GM18499 (cell line): Measurements from ENCODE around the gene MMRN1.

Experiments used
- ATAC-seq: cut with Tn5 transposase; IDR thresholded peaks from one replicate; pipeline ENCODE4 v1.9.1; 2021; ENCODE audit warnings: moderate number of reproducible peaks; ENCODE audit not compliant: insufficient read depth, unreplicated experiment

The MMRN1 gene

GRCh38 chr4:89906316-89906715 is 11.7 kb downstream of the MMRN1 start:
- no peak for ATAC-seq

- peak; percentile 49 for ATAC-seq
Observed at GRCh38 chr4:89906777-89907521, 12.3 kb downstream of the MMRN1 start.

GRCh38 chr4:89909889-89910288 is 15.2 kb downstream of the MMRN1 start:
- ATAC-seq, result no peak

- no peak for ATAC-seq
Observed at GRCh38 chr4:89913623-89914022, 19.0 kb downstream of the MMRN1 start.

- ATAC-seq, result no peak
Observed at GRCh38 chr4:89914609-89915550, 20.2 kb downstream of the MMRN1 start.

GRCh38 chr4:89915937-89916336 is 21.3 kb downstream of the MMRN1 start:
- ATAC-seq, result no peak

GRCh38 chr4:89922848-89923416 is 28.3 kb downstream of the MMRN1 start:
- no peak for ATAC-seq

- ATAC-seq, result no peak
Observed at GRCh38 chr4:89928838-89929237, 34.2 kb downstream of the MMRN1 start.

GRCh38 chr4:89929425-89930159 is 34.9 kb downstream of the MMRN1 start:
- ATAC-seq, result peak; percentile 61

- no peak for ATAC-seq
Observed at GRCh38 chr4:89939546-89939945, 44.9 kb downstream of the MMRN1 start.

- no peak for ATAC-seq
Observed at GRCh38 chr4:89939994-89940393, 45.3 kb downstream of the MMRN1 start.

- no peak for ATAC-seq
Observed at GRCh38 chr4:89942811-89943210, 48.2 kb downstream of the MMRN1 start.

- ATAC-seq, result no peak
Observed at GRCh38 chr4:89949782-89950387, 55.2 kb downstream of the MMRN1 start.

- no peak for ATAC-seq
Observed at GRCh38 chr4:89952458-89952857, 57.8 kb downstream of the MMRN1 start.

GRCh38 chr4:89954906-89955695 is 60.4 kb downstream of the MMRN1 start:
- ATAC-seq, result no peak

GRCh38 chr4:89957046-89957926 is 62.6 kb downstream of the MMRN1 start:
- ATAC-seq, result no peak

- ATAC-seq, result no peak
Observed at GRCh38 chr4:89981789-89982334, 87.2 kb downstream of the MMRN1 start.

- no peak for ATAC-seq
Observed at GRCh38 chr4:89988268-89988667, 93.6 kb downstream of the MMRN1 start.
